Spleen (tissue), 11 donors: ENCODE data around the gene GNG5. TPM values are rescaled to one million over a fixed set of nuclear protein-coding genes. Genes with fewer than 3 reads are reported as not detected.
"Not testable (repeated sequence)": the region's sequence is repeated elsewhere in the genome, so short reads cannot be mapped to it uniquely, and the experiment has no call there.

ENCODE experiments used
- DNase-seq: peaks from one replicate; pipeline ENCODE4 v3.0.0-alpha.2; 2020
- H3K27ac ChIP-seq, 8 donors: fragments of 200-600 bp; sonication (generic) in 7 of 8; 1 replicate in 4 of 8; 2 replicates in 4 of 8; pipeline versions ENCODE4 v1.5.0 to v1.8.0; 2016 to 2021; ENCODE audit warnings: inconsistent platforms in 4 of 8, mild to moderate bottlenecking in 4 of 8, moderate library complexity in 1 of 8
- H3K27me3 ChIP-seq, 7 donors: fragments of 200-600 bp; sonication (generic) in 6 of 7; replicated peaks in 1 of 7; 1 replicate in 4 of 7; 2 replicates in 3 of 7; pipeline versions ENCODE4 v1.5.0 to v1.8.0; 2016 to 2021; ENCODE audit warnings: inconsistent platforms in 3 of 7, mild to moderate bottlenecking in 1 of 7
- H3K36me3 ChIP-seq, 6 donors: fragments of 200-600 bp; sonication (generic) in 5 of 6; 1 replicate in 4 of 6; 2 replicates in 2 of 6; pipeline versions ENCODE4 v1.5.0 to v1.8.0; 2016 to 2021; ENCODE audit warnings: inconsistent platforms in 2 of 6
- H3K4me1 ChIP-seq, 6 donors: fragments of 200-600 bp; sonication (generic) in 5 of 6; 1 replicate in 3 of 6; 2 replicates in 3 of 6; pipeline versions ENCODE4 v1.5.0 to v1.8.0; 2016 to 2021; ENCODE audit warnings: inconsistent platforms in 3 of 6
- H3K4me3 ChIP-seq, 8 donors: fragments of 200-600 bp; sonication (generic) in 7 of 8; 1 replicate in 4 of 8; 2 replicates in 4 of 8; pipeline versions ENCODE4 v1.5.0 to v1.8.0; 2016 to 2021; ENCODE audit warnings: inconsistent platforms in 4 of 8, mild to moderate bottlenecking in 4 of 8, moderate library complexity in 2 of 8
- H3K9me3 ChIP-seq, 8 donors: fragments of 200-600 bp; sonication (generic) in 7 of 8; 1 replicate in 4 of 8; 2 replicates in 4 of 8; pipeline versions ENCODE4 v1.5.0 to v1.8.0; 2016 to 2021; ENCODE audit warnings: inconsistent platforms in 4 of 8
- POLR2A ChIP-seq, 3 donors: fragments of 450-650 bp; IDR thresholded peaks; one replicate each; pipeline ENCODE4 v1.5.1; 2017; ENCODE audit warnings: antibody characterized with exemption in 3 of 3, mild to moderate bottlenecking in 1 of 3
- POLR2AphosphoS5 ChIP-seq, 3 donors: sonication (generic); formaldehyde crosslinking; IDR thresholded peaks; one replicate each; pipeline ENCODE4 v1.5.1; 2017; ENCODE audit warnings: antibody characterized with exemption in 3 of 3
- WGBS, 5 donors: extraction: QIAGEN DNeasy Blood & Tissue Kit in 3 of 5; methylation state at CpG; one replicate each; pipeline versions ENCODE4 v1.1.5 to v1.1.7; 2013 to 2018; 5-methylcytosine and 5-hydroxymethylcytosine counted together
- intact Hi-C: fragments of 100-400 bp; cut with DNase I; formaldehyde crosslinking; loops from one replicate; pipeline ENCODE4 v1.15.0; 2023; ENCODE audit warnings: low total_unique reads
- polyA plus RNA-seq, 3 donors: library from polyadenylated mRNA; stranded (reverse); fragments of 200-250 nt; gene quantifications; one replicate each; pipeline ENCODE4 v1.2.1, GENCODE V29; 2013
- total RNA-seq, 7 donors: library from RNA; depleted of rRNA in 3 of 7; stranded (reverse); fragments of >200 nt in 3 of 7; fragmentation: NEBNext Ultra II Directional in 4 of 7; extraction: Animal tissue kit (Norgen Biotek cat#: 25700) in 4 of 7; gene quantifications; one replicate each; pipeline versions ENCODE4 v1.1.0 to v1.2.1, GENCODE V29; 2016 to 2021
- TF ChIP-seq, protein P1 (sequence below), 11 experiments: fragments of 200-600 bp in 7 of 11; fragments of 450-650 bp in 4 of 11; sonication (generic) in 4 of 11; IDR thresholded peaks in 8 of 11; conservative IDR thresholded peaks in 3 of 11; 1 replicate in 7 of 11; 2 replicates in 4 of 11; pipeline versions ENCODE4 v1.4.0 to v1.8.0; 2016 to 2021; ENCODE audit warnings: antibody characterized with exemption in 11 of 11, inconsistent platforms in 4 of 11, mild to moderate bottlenecking in 1 of 11
- donor health status: healthy with polysubstance abuse.
- donor health status: DM: no; HTN: no; CAD: no; lungs with moderate emphysema.
- donor health status: DM: no; HTN: no; CAD: no.
- donor health status: Bipolar disorder and iron deficiency.
- donor health status: healthy.
- donor health status: DM: no; HTN: no; CAD: no.
- donor health status: DM: yes; HTN: yes; CAD: no.

Gene GNG5
- total and polyA plus RNA-seq, 10 donors = 56.5 to 162 (median 90.4) TPM

DNA sequence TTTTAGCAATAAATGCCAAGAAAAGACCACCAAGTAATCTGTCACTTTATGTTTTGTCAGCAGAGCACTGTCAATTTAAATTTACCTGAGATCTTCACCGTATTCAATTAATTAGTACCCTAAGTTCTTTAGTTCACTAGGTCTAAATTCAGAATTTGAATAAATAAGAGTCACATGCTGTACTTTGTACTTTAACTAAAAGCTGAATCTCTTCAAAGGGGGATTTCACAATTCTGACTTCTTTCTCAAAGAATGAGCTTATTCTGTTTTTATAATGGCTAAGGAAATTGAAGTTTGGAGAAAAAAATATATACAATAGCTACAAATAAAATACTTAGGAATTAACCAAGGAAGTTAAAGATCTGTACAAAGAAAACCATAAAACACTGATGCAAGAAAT is 2.1 kb upstream of the GNG5 start:
- peaks cover 0 to 6% (median 0%) of the 10 kb centered on the region in 6 donors for H3K36me3 ChIP-seq
- intact Hi-C loops = no loop called here
- H3K4me1 ChIP-seq = peaks cover 19 to 33% (median 26%) of the 10 kb centered on the region in 6 donors
- WGBS, 5 donors = 95 to 100% (median 98%) methylated on average over 1 of the region's 1 CpG
- H3K4me3 ChIP-seq = no peak overlapping the region
- H3K27ac ChIP-seq = no peak overlapping the region
- no peaks in the 10 kb centered on the region for H3K27me3 ChIP-seq
- peaks cover 0 to 12% (median 10%) of the 10 kb centered on the region in 8 donors for H3K9me3 ChIP-seq
- no peak for DNase-seq
- TF ChIP-seq POLR2AphosphoS5 (IDR thresholded peaks at IDR 0.05) = no peak
- TF ChIP-seq POLR2A (IDR thresholded peaks at IDR 0.05) = no peak
- TF ChIP-seq, protein P1, sequence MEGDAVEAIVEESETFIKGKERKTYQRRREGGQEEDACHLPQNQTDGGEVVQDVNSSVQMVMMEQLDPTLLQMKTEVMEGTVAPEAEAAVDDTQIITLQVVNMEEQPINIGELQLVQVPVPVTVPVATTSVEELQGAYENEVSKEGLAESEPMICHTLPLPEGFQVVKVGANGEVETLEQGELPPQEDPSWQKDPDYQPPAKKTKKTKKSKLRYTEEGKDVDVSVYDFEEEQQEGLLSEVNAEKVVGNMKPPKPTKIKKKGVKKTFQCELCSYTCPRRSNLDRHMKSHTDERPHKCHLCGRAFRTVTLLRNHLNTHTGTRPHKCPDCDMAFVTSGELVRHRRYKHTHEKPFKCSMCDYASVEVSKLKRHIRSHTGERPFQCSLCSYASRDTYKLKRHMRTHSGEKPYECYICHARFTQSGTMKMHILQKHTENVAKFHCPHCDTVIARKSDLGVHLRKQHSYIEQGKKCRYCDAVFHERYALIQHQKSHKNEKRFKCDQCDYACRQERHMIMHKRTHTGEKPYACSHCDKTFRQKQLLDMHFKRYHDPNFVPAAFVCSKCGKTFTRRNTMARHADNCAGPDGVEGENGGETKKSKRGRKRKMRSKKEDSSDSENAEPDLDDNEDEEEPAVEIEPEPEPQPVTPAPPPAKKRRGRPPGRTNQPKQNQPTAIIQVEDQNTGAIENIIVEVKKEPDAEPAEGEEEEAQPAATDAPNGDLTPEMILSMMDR (IDR thresholded peaks at IDR 0.05 in 8 of 11, conservative IDR thresholded peaks at IDR 0.05 in 3 of 11) = no peak

DNA sequence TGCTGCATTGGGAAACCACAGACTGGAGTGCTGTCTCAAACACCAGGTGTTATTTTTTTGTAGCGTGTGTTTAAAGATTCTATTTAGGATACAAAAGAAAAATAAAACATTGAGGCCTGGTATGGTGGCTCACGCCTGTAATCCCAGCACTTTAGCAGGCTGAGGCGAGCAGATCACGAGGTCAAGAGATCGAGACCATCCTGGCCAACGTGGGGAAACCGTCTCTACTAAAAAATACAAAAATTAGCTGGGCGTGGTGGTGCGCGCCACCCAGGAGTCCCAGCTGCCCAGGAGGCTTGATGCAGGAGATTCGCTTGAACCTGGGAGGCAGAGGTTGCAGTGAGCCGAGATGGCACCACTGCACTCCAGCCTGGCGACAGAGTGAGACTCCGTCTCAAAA is 1.5 kb upstream of the GNG5 start:
- H3K27ac ChIP-seq, intact Hi-C loops, H3K27me3 ChIP-seq, DNase-seq, H3K36me3 ChIP-seq, H3K4me3 ChIP-seq: not testable (repeated sequence)
- Histone ChIP-seq H3K9me3 (peaks cover 0 to 12% (median 10%) of the 10 kb centered on the region in 8 donors), H3K4me1 (peaks cover 26 to 39% (median 32%) of the 10 kb centered on the region in 6 donors)
- 88 to 95% (median 89%) methylated on average over 14 of the region's 14 CpGs for WGBS, 5 donors

DNA sequence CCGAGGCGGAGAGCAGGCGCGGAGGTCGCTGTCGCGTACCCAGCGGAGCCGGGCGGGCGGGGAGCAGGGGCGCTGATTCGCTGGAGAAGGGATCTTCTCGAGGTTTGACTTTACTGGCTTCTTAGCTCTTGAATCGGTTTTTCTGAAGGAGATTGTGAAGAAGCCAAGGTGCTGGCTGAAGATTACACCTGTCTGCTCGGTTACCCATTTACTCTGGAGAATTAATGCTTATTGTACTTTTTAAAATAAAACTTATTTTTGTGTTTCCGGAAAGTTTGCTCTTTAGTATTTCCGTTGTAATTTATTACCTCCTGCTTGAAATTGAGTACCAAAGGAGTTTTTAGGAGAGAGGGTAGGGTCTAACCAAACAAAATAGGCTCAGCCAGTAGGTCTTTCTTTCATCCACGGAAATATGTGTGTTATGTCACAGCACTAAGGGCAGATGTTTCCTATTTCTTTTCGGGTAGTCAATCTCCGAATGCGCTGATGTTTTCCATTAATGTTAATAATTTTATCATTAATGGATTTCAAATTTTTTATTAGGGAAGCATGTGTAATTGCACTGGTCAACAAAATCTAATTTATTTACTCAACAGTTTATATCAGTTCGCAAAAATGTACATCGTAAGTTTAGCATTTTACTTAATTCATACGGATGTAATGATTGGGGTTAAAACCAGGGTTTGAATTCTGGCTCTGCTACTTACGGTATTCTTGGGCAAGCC is 510 bp upstream of the GNG5 start:
- Histone ChIP-seq H3K9me3 (peaks cover 0 to 12% (median 10%) of the 10 kb centered on the region in 8 donors), H3K4me1 (peaks cover 32 to 49% (median 41%) of the 10 kb centered on the region in 6 donors), H3K27ac (peak overlapping the region; percentile 95 to 99 (median 98)), H3K27me3 (no peaks in the 10 kb centered on the region), H3K4me3 (peak overlapping the region; percentile 78 to 88 (median 82)), H3K36me3 (peaks cover 0 to 10% (median 0%) of the 10 kb centered on the region in 6 donors)
- 9 to 12% (median 10%) methylated on average over 26 of the region's 26 CpGs for WGBS, 5 donors
- no peak for DNase-seq
- TF ChIP-seq, protein P1 (IDR thresholded peaks at IDR 0.05 in 8 of 11, conservative IDR thresholded peaks at IDR 0.05 in 3 of 11) = no peak
- TF ChIP-seq POLR2A (IDR thresholded peaks at IDR 0.05) (no peak), POLR2AphosphoS5 (IDR thresholded peaks at IDR 0.05) (peak in 1 of 3 donors; percentile 77)
- intact Hi-C loops = no loop called here

DNA sequence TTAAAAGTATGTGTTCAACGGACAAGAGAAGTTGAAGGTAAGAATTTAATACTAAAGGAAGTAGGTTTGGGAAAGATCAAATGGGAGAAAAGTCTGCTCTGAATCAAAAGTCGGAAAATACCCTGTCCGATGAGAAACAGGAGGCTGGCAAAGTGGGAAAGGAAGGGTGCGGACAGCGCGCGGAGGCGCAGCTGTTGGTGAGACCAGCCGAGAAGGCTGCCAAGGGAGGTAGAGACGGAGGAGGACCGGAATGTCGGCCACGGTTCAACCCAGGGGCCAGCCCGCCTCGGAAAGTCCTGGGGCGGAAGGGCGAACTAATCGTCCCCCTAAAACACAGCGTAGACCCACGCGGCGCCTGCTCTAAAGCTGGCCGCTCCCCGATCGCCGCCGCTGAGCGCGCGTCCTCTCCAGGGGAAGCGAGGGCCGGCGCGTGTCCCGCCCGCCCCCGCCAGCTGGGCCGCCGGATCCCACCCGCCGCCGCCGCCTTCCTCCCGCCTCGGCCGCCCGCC is 834 bp downstream of the GNG5 start:
- WGBS, 5 donors = 0 to 1% (median 0%) methylated on average over 16 to 47 of the region's 47 CpGs
- Histone ChIP-seq H3K27me3 (no peaks in the 10 kb centered on the region), H3K27ac (peak overlapping the region; percentile 95 to 99 (median 98)), H3K36me3 (peaks cover 0 to 24% (median 4%) of the 10 kb centered on the region in 6 donors), H3K9me3 (peaks cover 0 to 12% (median 10%) of the 10 kb centered on the region in 8 donors), H3K4me1 (peaks cover 35 to 62% (median 53%) of the 10 kb centered on the region in 6 donors), H3K4me3 (peak overlapping the region; percentile 78 to 88 (median 82))
- TF ChIP-seq POLR2A (IDR thresholded peaks at IDR 0.05) = no peak
- no peak for TF ChIP-seq POLR2AphosphoS5 (IDR thresholded peaks at IDR 0.05)
- TF ChIP-seq, protein P1 (IDR thresholded peaks at IDR 0.05 in 8 of 11, conservative IDR thresholded peaks at IDR 0.05 in 3 of 11) = peak in 1 of 11 experiments; percentile 11
- intact Hi-C loops = no loop called here
- DNase-seq = no peak
